WTC11 (cell line): Measurements from ENCODE around the gene AMPD3.

Source experiments
- CTCF ChIP-seq: fragments of 200-600 bp; IDR thresholded peaks from 2 replicates; pipeline ENCODE4 v1.8.0; 2022; ENCODE audit warnings: antibody characterized with exemption
- FOXJ3 ChIP-seq: sonication (generic); formaldehyde crosslinking; IDR thresholded peaks from 2 replicates; pipeline ENCODE4 v1.9.0; 2021; ENCODE audit warnings: missing genetic modification reagents, mild to moderate bottlenecking, borderline replicate concordance
- MAX ChIP-seq: sonication (generic); formaldehyde crosslinking; IDR thresholded peaks from 2 replicates; pipeline ENCODE4 v1.8.0; 2022; ENCODE audit warnings: mild to moderate bottlenecking, missing genetic modification reagents
- NFATC4 ChIP-seq: fragments of 250-450 bp; sonication (Bioruptor Pico); IDR thresholded peaks from 2 replicates; pipeline ENCODE4 v1.9.0; 2021; ENCODE audit warnings: mild to moderate bottlenecking

GRCh38 chr11:10485646-10486045 lies 30.6 kb downstream of the AMPD3 start:
- TF ChIP-seq CTCF = no peak
- TF ChIP-seq NFATC4 = no peak
- TF ChIP-seq FOXJ3 (CRISPR knock-in tag) = no peak
- no peak for TF ChIP-seq MAX (CRISPR knock-in tag)
